Measurements from ENCODE around the gene HLA-DQB1. TPM values are rescaled to one million over a fixed set of nuclear protein-coding genes. Genes with fewer than 3 reads are reported as not detected.

HLA-DQB1 gene
- total RNA-seq, 1 experiment from 2014 or later: 2.1 TPM

- H3K9me3 ChIP-seq (ENCODE audit: control insufficient read depth in 1 of 2, insufficient read depth in 1 of 2, low read depth in 1 of 2, low read length in 2 of 2): no peaks in the 10 kb centered on the region
- H4K20me1 ChIP-seq (ENCODE audit: insufficient read depth): no peaks in the 10 kb centered on the region
- H3K27ac ChIP-seq (ENCODE audit: low read depth, low read length): no peak overlapping the region
- H3K4me3 ChIP-seq (replicated peaks in 1 of 2; ENCODE audit: low read depth in 1 of 2, low read length in 2 of 2): no peak overlapping the region
- ATAC-seq (peak; percentile 63), DNase-seq (ENCODE audit: low read depth, low spot score) (no peak)
- TF ChIP-seq EZH2phosphoT487 (IDR thresholded peaks at IDR 0.05; ENCODE audit: borderline replicate concordance) (no peak), ELF1 (IDR thresholded peaks at IDR 0.05; ENCODE audit: borderline replicate concordance, low read depth) (no peak), SRF (IDR thresholded peaks at IDR 0.05; ENCODE audit: low read depth) (no peak), POLR2AphosphoS5 (IDR thresholded peaks at IDR 0.05; ENCODE audit: low read depth, low read length) (no peak)
- CTCF ChIA-PET: no interaction called here
- H3K79me2 ChIP-seq (ENCODE audit: insufficient read depth, low read length): no peaks in the 10 kb centered on the region
- H3K4me1 ChIP-seq (ENCODE audit: control insufficient read depth in 1 of 2, insufficient read depth in 2 of 2, low read length in 2 of 2): no peaks in the 10 kb centered on the region
- POLR2A ChIA-PET: no interaction called here
- intact Hi-C loops (cut with micrococcal nuclease): no loop called here
- no TSS peak for BruUV-seq (replicated peaks)
- H3K4me2 ChIP-seq (ENCODE audit: low read length): no peak overlapping the region
- no peaks in the 10 kb centered on the region for H3K27me3 ChIP-seq (ENCODE audit: insufficient read depth, low read length)
- H3K36me3 ChIP-seq (ENCODE audit: control insufficient read depth in 1 of 2, insufficient read depth in 2 of 2, low read length in 2 of 2): no peaks in the 10 kb centered on the region
- H2AFZ ChIP-seq (ENCODE audit: low read depth, low read length, poor library complexity, severe bottlenecking): no peak overlapping the region
- no peaks in the 10 kb centered on the region for H3K9me2 ChIP-seq (ENCODE audit: insufficient read depth)
- RAD21 ChIA-PET (ENCODE audit: low non-redundant PET in 1 of 2, low total read pairs in 2 of 2, uncharacterized antibody in 2 of 2, unreplicated experiment in 2 of 2): no interaction called here
- H3K9ac ChIP-seq (ENCODE audit: low read length): no peak overlapping the region
These were observed 43.7 kb downstream of the HLA-DQB1 start for GRCh38 chr6:32622545-32623401.

GRCh38 chr6:32621372-32621771 lies 45.1 kb downstream of the HLA-DQB1 start:
- no peaks in the 10 kb centered on the region for H3K27me3 ChIP-seq (ENCODE audit: insufficient read depth, low read length)
- ATAC-seq (no peak), DNase-seq (ENCODE audit: low read depth, low spot score) (no peak)
- no peaks in the 10 kb centered on the region for H4K20me1 ChIP-seq (ENCODE audit: insufficient read depth)
- ChIA-PET POLR2A (no interaction called here), RAD21 (ENCODE audit: low non-redundant PET in 1 of 2, low total read pairs in 2 of 2, uncharacterized antibody in 2 of 2, unreplicated experiment in 2 of 2) (no interaction called here), CTCF (no interaction called here)
- H2AFZ ChIP-seq (ENCODE audit: low read depth, low read length, poor library complexity, severe bottlenecking): no peak overlapping the region
- intact Hi-C loops (cut with micrococcal nuclease): no loop called here
- H3K9ac ChIP-seq (ENCODE audit: low read length): no peak overlapping the region
- H3K9me2 ChIP-seq (ENCODE audit: insufficient read depth): no peaks in the 10 kb centered on the region
- no peaks in the 10 kb centered on the region for H3K9me3 ChIP-seq (ENCODE audit: control insufficient read depth in 1 of 2, insufficient read depth in 1 of 2, low read depth in 1 of 2, low read length in 2 of 2)
- no peaks in the 10 kb centered on the region for H3K4me1 ChIP-seq (ENCODE audit: control insufficient read depth in 1 of 2, insufficient read depth in 2 of 2, low read length in 2 of 2)
- TF ChIP-seq JUND (IDR thresholded peaks at IDR 0.05): no peak
- TF ChIP-seq ZNF274 (IDR thresholded peaks at IDR 0.05; ENCODE audit: low read depth, low read length): no peak
- no peak for TF ChIP-seq CEBPB (IDR thresholded peaks at IDR 0.05; ENCODE audit: low read depth)
- no peak for TF ChIP-seq ZFX (IDR thresholded peaks at IDR 0.05)
- TF ChIP-seq ELF1 (IDR thresholded peaks at IDR 0.05; ENCODE audit: borderline replicate concordance, low read depth): no peak
- no peak for TF ChIP-seq EZH2 (IDR thresholded peaks at IDR 0.05)
- TF ChIP-seq SIN3A (IDR thresholded peaks at IDR 0.05; ENCODE audit: low read depth): no peak
- TF ChIP-seq TCF7L2 (IDR thresholded peaks at IDR 0.05; ENCODE audit: borderline replicate concordance, extremely low read depth, insufficient read depth, insufficient read length): no peak
- no peak for TF ChIP-seq SRF (IDR thresholded peaks at IDR 0.05; ENCODE audit: low read depth)
- TF ChIP-seq, protein P1, sequence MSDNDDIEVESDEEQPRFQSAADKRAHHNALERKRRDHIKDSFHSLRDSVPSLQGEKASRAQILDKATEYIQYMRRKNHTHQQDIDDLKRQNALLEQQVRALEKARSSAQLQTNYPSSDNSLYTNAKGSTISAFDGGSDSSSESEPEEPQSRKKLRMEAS (IDR thresholded peaks at IDR 0.05): no peak
- no peak for TF ChIP-seq POLR2A (IDR thresholded peaks at IDR 0.05; ENCODE audit: borderline replicate concordance, extremely low read depth, insufficient read depth, insufficient read length)
- TF ChIP-seq SP1 (IDR thresholded peaks at IDR 0.05; ENCODE audit: low read depth): no peak
- TF ChIP-seq EZH2phosphoT487 (IDR thresholded peaks at IDR 0.05; ENCODE audit: borderline replicate concordance): no peak
- no peak for TF ChIP-seq REST (IDR thresholded peaks at IDR 0.05; ENCODE audit: low read depth)
- H3K27ac ChIP-seq (ENCODE audit: low read depth, low read length): no peak overlapping the region
- no peaks in the 10 kb centered on the region for H3K79me2 ChIP-seq (ENCODE audit: insufficient read depth, low read length)
- H3K4me3 ChIP-seq (replicated peaks in 1 of 2; ENCODE audit: low read depth in 1 of 2, low read length in 2 of 2): no peak overlapping the region
- BruUV-seq (replicated peaks): no TSS peak
- no peaks in the 10 kb centered on the region for H3K36me3 ChIP-seq (ENCODE audit: control insufficient read depth in 1 of 2, insufficient read depth in 2 of 2, low read length in 2 of 2)
- H3K4me2 ChIP-seq (ENCODE audit: low read length): no peak overlapping the region

Data from HCT116 (cell line).